IPS DF 19.7 (cell line): ENCODE data around the gene KCNJ13.

Experiments
- DNase-seq: peaks from one replicate; pipeline ENCODE4 v3.0.0-alpha.2; 2013; ENCODE audit warnings: low read depth, low spot score

KCNJ13 gene

GRCh38 chr2:232776435-232776834 is at the start of gene KCNJ13:
KCNJ13 (minus strand) TSS chr2:232776565; CDS start chr2:232771362, 5,203 bp downstream.
- peak; percentile 3 for DNase-seq

DNA sequence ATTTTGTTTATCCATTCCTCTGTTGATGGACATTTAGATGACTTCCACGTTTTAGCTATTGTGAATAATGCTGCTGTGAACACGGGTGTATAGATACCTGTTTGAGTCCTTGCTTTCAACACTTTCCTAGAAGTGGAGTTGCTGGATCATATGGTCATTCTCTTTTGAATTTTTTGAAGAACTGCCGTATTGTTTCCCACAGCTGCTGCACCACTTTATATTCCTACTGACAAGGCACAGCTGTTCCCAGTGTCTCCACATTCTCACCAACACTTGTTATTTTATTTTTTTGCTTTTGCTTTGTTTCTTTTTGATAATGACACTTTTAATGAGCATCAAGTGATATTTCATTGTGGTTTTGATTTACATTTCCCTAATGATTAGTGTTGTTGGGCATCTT is 41.4 kb upstream of the KCNJ13 start:
- no peak for DNase-seq

DNA sequence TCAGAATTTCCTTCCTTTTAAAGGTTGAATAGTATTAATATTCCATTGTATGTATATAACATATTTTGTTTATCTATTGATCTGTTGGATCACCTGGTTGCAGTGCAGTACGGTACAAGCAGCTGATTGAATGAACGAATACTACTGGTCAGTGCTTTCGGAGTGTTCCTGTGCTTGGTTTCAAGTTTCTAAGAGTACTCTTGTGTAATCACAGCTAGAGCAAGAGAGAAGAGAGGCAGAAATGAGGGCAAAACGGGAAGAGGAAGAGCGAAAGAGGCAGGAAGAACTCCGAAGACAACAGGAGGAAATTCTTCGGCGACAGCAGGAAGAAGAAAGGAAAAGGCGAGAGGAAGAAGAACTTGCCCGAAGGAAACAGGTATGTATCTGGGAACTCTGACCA is 40.3 kb upstream of the KCNJ13 start:
- no peak for DNase-seq

DNA sequence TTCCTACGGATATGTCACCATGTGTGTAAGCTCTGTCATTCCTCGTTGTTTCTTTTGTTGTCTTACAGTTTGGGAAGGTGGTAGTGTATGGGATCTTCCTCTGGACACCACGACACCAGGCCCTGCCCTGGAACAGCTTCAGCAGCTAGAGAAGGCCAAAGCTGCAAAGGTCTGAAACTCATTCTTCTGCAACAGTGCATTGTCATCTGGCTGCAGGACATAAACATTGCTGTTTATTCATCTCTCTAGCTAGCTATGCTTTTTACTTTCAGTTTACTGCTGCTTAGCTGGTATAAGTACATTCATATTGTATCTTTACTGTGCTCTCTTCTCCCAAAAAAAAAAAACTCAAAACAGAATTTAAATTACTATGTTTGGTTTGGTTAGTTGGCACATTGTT is 39.2 kb upstream of the KCNJ13 start:
- DNase-seq = no peak

- DNase-seq = no peak
Measured at GRCh38 chr2:232810444-232810843, 34.1 kb upstream of the KCNJ13 start.

GRCh38 chr2:232809349-232810124 is 33.2 kb upstream of the KCNJ13 start:
- no peak for DNase-seq

- no peak for DNase-seq
Measured at GRCh38 chr2:232802091-232802490, 25.7 kb upstream of the KCNJ13 start.

DNA sequence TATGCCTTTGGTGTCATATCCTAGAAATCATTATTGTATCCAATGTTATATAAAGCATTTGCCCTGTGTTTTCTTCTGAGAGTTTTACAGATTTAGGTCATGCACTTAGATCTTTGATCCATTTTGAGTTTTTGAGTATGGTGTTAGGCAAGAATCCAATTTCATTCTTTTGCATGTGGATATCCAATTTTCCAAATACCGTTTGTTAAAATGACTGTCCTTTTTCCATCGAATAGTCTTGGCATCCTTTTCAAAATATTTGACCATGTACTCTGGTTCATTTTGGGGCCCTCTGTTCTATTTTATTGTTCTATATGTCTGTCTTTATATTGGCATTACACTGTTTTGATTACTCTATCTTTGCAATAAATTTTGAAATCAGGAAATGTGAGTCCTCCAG is 23.8 kb upstream of the KCNJ13 start:
- no peak for DNase-seq

- DNase-seq = no peak
Measured at GRCh38 chr2:232798187-232798586, 21.8 kb upstream of the KCNJ13 start.

- DNase-seq = no peak
Measured at GRCh38 chr2:232795920-232796319, 19.6 kb upstream of the KCNJ13 start.

GRCh38 chr2:232794981-232795380 is 18.6 kb upstream of the KCNJ13 start:
- no peak for DNase-seq

DNA sequence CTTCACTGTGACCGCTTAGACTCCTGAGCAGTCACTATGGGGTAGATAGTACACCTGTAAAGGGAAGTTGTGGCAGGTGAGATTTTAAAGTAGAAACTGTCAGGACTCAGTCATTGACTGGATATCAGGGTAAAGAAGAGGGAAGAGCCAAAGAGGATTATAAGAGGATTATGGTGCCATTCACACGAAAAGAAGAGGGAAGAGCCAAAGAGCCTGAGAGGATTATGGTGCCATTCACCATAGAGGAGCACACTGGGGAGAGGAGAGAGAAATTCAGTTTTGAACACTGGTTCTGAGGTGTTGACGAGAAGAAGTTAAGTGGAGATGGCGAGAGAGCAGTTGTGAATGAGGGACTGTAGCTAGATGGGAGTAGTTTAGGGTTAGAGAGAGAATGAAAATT is 16.9 kb upstream of the KCNJ13 start:
- DNase-seq = no peak

- DNase-seq = no peak
Measured at GRCh38 chr2:232791518-232791917, 15.2 kb upstream of the KCNJ13 start.

- DNase-seq = no peak
Measured at GRCh38 chr2:232789082-232789481, 12.7 kb upstream of the KCNJ13 start.

DNA sequence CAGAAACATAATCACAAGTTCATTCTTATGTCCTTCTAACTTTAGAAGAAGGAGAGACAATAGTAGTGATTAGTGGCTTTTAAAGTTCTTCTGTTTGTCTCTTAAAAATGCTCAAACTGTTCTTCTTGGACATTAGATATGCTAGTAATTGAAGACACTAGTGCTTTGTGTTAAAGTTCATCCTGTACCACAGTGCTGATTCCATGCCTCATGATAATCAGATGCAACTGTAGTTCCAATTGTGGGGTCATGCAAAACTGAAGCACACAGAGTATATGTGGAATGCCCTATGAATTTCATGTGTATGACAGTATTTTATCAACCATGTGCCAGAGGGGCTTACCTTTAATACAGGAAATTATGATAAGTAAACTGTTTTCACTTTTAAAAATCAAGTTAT is 11.4 kb upstream of the KCNJ13 start:
- no peak for DNase-seq

DNA sequence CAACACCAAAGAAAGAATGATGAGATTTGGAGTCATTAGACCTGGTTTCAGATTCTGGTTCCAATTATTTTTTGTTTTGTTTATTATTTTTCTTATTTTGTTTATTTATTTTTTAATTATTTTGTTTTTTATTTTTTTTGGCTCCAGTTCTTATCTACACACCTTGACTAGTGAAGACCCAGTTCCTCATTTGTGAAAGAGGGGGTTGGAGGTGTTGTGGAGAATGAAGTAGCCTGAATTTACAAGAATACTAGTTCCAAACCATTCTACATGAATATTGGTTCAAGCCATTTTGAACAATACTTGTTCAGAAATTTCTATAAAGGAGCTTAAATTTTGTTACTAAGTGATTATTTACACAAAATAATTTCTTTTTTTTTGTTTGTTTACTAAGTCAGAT is 6.9 kb upstream of the KCNJ13 start:
- DNase-seq = no peak

GRCh38 chr2:232781765-232782164 is 5.4 kb upstream of the KCNJ13 start:
- DNase-seq = no peak

DNA sequence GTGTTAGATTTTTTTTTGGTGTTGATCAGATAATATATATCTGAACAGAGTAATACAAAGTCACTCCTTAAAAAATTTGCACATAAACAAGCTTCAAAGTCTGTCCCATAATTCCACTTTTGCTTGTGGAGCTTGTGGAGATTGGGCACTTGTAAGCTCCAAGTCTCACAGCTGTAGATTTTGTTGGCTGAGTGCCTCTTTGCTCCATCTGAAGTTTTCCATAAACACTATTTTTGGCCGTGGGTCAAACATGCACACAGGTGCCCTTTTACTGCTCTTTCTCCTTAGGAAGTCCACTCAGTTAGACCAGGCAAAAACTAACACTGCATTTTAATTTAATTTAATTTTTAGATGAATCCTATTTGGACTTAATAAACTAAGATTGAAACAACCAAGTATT is 3.6 kb upstream of the KCNJ13 start:
- no peak for DNase-seq

- no peak for DNase-seq
Measured at GRCh38 chr2:232779465-232779864, 3.1 kb upstream of the KCNJ13 start.

GRCh38 chr2:232777276-232777675 is 911 bp upstream of the KCNJ13 start:
- DNase-seq = no peak

GRCh38 chr2:232773815-232774214 is 2.5 kb downstream of the KCNJ13 start:
- no peak for DNase-seq

GRCh38 chr2:232772531-232772930 is 3.8 kb downstream of the KCNJ13 start:
- no peak for DNase-seq

DNA sequence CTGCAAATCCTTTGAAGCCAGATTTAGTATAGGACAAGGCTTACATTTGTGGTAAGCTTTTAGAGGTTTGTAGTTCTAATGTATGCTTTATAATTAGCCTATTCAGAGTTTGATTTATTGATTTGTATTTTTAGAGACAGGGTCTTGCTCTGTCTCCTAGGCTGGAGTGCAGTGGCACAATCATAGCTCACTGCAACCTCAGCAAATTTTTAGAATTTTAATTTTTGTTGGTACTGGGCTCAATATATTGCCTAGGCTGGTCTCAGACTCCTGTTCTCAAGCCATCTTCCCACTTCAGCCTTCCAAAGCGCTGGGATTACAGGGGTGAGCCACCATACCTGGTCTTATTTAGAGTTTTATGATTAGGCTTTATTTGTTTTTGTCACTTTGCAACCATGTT is 4.5 kb downstream of the KCNJ13 start:
- no peak for DNase-seq

- DNase-seq = no peak
Measured at GRCh38 chr2:232770207-232770606, 6.2 kb downstream of the KCNJ13 start.
